ENCODE measurements around the gene SORBS1. TPM values are rescaled to one million over a fixed set of nuclear protein-coding genes. Genes with fewer than 3 reads are reported as not detected.

Gene SORBS1
- total RNA-seq, 1 donor from 2014 or later: 5.1 TPM

GRCh38 chr10:95524358-95525032 lies 36.7 kb downstream of the SORBS1 start:
- Histone ChIP-seq H3K9me3 (ENCODE audit: insufficient read depth, low read depth, low read length) (no peaks in the 10 kb centered on the region), H3K4me3 (ENCODE audit: insufficient read depth, low read depth, low read length) (no peak overlapping the region), H3K79me2 (ENCODE audit: insufficient read depth, low read length) (no peaks in the 10 kb centered on the region), H3K4me1 (ENCODE audit: insufficient read depth, low read length) (peaks cover 5% of the 10 kb centered on the region), H4K20me1 (ENCODE audit: insufficient read depth, low read length) (no peaks in the 10 kb centered on the region), H2AFZ (ENCODE audit: low read depth, low read length) (no peak overlapping the region), H3K4me2 (ENCODE audit: low read length) (no peak overlapping the region), H3K36me3 (ENCODE audit: insufficient read depth, low read length) (no peaks in the 10 kb centered on the region), H3K27me3 (ENCODE audit: insufficient read depth, low read length) (peaks cover 9% of the 10 kb centered on the region), H3K27ac (ENCODE audit: low read depth, low read length) (no peak overlapping the region), H3K9ac (ENCODE audit: low read length) (no peak overlapping the region)
- peaks cover 3% of the 10 kb centered on the region for H3K36me3 Mint-ChIP-seq (ENCODE audit: low read depth, unreplicated experiment)
- FAIRE-seq: no peak
- TF ChIP-seq, protein P1, sequence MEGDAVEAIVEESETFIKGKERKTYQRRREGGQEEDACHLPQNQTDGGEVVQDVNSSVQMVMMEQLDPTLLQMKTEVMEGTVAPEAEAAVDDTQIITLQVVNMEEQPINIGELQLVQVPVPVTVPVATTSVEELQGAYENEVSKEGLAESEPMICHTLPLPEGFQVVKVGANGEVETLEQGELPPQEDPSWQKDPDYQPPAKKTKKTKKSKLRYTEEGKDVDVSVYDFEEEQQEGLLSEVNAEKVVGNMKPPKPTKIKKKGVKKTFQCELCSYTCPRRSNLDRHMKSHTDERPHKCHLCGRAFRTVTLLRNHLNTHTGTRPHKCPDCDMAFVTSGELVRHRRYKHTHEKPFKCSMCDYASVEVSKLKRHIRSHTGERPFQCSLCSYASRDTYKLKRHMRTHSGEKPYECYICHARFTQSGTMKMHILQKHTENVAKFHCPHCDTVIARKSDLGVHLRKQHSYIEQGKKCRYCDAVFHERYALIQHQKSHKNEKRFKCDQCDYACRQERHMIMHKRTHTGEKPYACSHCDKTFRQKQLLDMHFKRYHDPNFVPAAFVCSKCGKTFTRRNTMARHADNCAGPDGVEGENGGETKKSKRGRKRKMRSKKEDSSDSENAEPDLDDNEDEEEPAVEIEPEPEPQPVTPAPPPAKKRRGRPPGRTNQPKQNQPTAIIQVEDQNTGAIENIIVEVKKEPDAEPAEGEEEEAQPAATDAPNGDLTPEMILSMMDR (IDR thresholded peaks at IDR 0.05; ENCODE audit: insufficient read depth, low read depth, low read length): no peak
- no peak for TF ChIP-seq EZH2 (IDR thresholded peaks at IDR 0.05; ENCODE audit: insufficient read depth, low read length)
- peaks cover 5% of the 10 kb centered on the region for H3K4me1 Mint-ChIP-seq (ENCODE audit: low read depth, unreplicated experiment)
- H3K27ac Mint-ChIP-seq (ENCODE audit: unreplicated experiment): no peak overlapping the region
- no peak for DNase-seq (ENCODE audit: low read depth)
- H3K9me3 Mint-ChIP-seq (ENCODE audit: unreplicated experiment): peaks cover 9% of the 10 kb centered on the region
- H3K27me3 Mint-ChIP-seq (ENCODE audit: low read depth, unreplicated experiment): peaks cover 3% of the 10 kb centered on the region
- H3K4me3 Mint-ChIP-seq (ENCODE audit: unreplicated experiment): no peak overlapping the region

GRCh38 chr10:95522117-95522516 lies 39.1 kb downstream of the SORBS1 start:
- H3K4me1 Mint-ChIP-seq (ENCODE audit: low read depth, unreplicated experiment): peaks cover 9% of the 10 kb centered on the region

More at GRCh38 chr10:95522117-95522516, 39.1 kb downstream of the SORBS1 start:
- no peak overlapping the region for H3K4me3 Mint-ChIP-seq (ENCODE audit: unreplicated experiment)
- Histone ChIP-seq H3K9ac (ENCODE audit: low read length) (no peak overlapping the region), H3K4me3 (ENCODE audit: insufficient read depth, low read depth, low read length) (no peak overlapping the region), H3K27me3 (ENCODE audit: insufficient read depth, low read length) (peaks cover 9% of the 10 kb centered on the region), H3K9me3 (ENCODE audit: insufficient read depth, low read depth, low read length) (no peaks in the 10 kb centered on the region), H2AFZ (ENCODE audit: low read depth, low read length) (no peak overlapping the region), H3K27ac (ENCODE audit: low read depth, low read length) (no peak overlapping the region), H3K4me1 (ENCODE audit: insufficient read depth, low read length) (peaks cover 6% of the 10 kb centered on the region), H3K36me3 (ENCODE audit: insufficient read depth, low read length) (no peaks in the 10 kb centered on the region), H3K79me2 (ENCODE audit: insufficient read depth, low read length) (no peaks in the 10 kb centered on the region), H3K4me2 (ENCODE audit: low read length) (no peak overlapping the region), H4K20me1 (ENCODE audit: insufficient read depth, low read length) (no peaks in the 10 kb centered on the region)
- no peaks in the 10 kb centered on the region for H3K36me3 Mint-ChIP-seq (ENCODE audit: low read depth, unreplicated experiment)
- TF ChIP-seq, protein P1 (IDR thresholded peaks at IDR 0.05; ENCODE audit: insufficient read depth, low read depth, low read length): no peak
- TF ChIP-seq EZH2 (IDR thresholded peaks at IDR 0.05; ENCODE audit: insufficient read depth, low read length): no peak
- H3K27me3 Mint-ChIP-seq (ENCODE audit: low read depth, unreplicated experiment): peaks cover 3% of the 10 kb centered on the region
- H3K9me3 Mint-ChIP-seq (ENCODE audit: unreplicated experiment): peaks cover 4% of the 10 kb centered on the region
- H3K27ac Mint-ChIP-seq (ENCODE audit: unreplicated experiment): no peak overlapping the region
- DNase-seq (ENCODE audit: low read depth) (no peak), FAIRE-seq (no peak)

Data from astrocyte (in vitro differentiated cells and primary cell).